Ectodermal cell (in vitro differentiated cells): ENCODE measurements around the gene TMC4.

Source experiments
- H3K27ac ChIP-seq: 2 replicates; pipeline ENCODE4 v1.7.0; 2013; ENCODE audit warnings: mild to moderate bottlenecking, low read depth, low read length; ENCODE audit not compliant: insufficient read depth, poor library complexity, severe bottlenecking
- H3K27me3 ChIP-seq: 2 replicates; pipeline ENCODE4 v1.7.0; 2013; ENCODE audit warnings: mild to moderate bottlenecking, low read length; ENCODE audit not compliant: insufficient read depth, control insufficient read depth, poor library complexity, severe bottlenecking
- H3K36me3 ChIP-seq: one replicate; pipeline ENCODE4 v1.7.0; 2013; ENCODE audit warnings: low read length; ENCODE audit not compliant: control insufficient read depth, insufficient read depth
- H3K4me1 ChIP-seq: one replicate; pipeline ENCODE4 v1.7.0; 2013; ENCODE audit warnings: low read length; ENCODE audit not compliant: control insufficient read depth, insufficient read depth
- H3K4me3 ChIP-seq: 2 replicates; pipeline ENCODE4 v1.7.0; 2013; ENCODE audit warnings: low read depth, low read length, control low read depth; ENCODE audit not compliant: insufficient read depth
- H3K9me3 ChIP-seq: 2 replicates; pipeline ENCODE4 v1.7.0; 2013; ENCODE audit warnings: mild to moderate bottlenecking, low read length, moderate library complexity; ENCODE audit not compliant: control insufficient read depth
- WGBS, 2 experiments: methylation state at CpG; one replicate each; pipeline ENCODE4 v1.1.7; 2013; ENCODE audit warnings: missing lambda C conversion rate in 2 of 2; 5-methylcytosine and 5-hydroxymethylcytosine counted together

TMC4 gene

DNA sequence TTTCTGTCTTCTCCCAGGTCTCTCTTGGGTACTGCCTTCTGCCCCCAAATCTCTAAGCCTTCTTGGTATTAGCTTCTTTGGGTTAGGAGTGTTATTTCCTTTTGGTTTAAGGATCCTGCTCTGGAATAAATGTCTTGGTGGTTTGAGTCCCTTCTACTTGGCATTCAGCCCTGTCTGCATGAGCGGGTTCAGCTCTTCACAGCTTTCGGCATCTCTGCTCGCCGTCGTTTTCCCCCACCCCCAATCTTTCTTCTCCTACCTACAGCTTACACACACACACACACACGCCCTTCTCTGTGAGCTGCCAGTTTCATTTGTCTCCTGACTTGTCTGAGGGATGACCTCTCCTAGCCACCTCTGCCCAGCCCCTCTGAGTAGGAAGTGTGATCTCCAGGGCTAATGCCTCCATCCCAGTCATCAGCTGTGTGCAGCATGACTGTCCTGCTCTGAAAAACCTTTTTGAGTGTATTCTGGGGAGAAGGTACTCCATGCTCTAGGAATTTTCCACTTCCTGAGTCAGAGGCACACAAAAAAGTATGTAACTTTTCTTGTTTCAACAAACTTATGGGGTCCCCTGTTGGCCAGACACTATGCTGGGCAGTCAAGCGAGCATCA lies 30.7 kb downstream of the TMC4 start:
- H3K36me3 ChIP-seq, result peaks cover 44% of the 10 kb centered on the region
- 78 to 88% methylated on average over 7 of the region's 7 CpGs for WGBS, 2 experiments

DNA sequence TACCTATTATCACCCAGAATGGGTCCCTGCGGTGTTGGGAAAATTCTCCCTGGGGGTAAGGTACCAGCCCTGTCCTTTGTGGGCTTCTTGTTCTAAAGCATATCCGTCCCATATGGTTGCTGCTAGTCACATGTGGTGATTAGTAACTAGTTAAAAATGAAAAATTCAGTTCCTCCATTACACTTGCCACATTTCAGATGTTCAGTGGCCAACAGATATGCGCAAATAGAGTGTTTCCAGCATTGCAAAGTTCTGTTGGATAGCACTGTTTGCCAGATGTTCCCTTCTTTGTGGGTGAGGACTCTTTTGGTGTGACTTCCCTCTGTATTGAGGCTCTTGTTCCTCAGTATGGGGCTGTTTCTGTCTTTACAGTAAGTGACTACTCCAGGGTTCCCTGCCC lies 31.6 kb downstream of the TMC4 start:
- Histone ChIP-seq H3K4me3 (no peak overlapping the region), H3K27ac (no peak overlapping the region), H3K4me1 (peaks cover 15% of the 10 kb centered on the region), H3K9me3 (no peaks in the 10 kb centered on the region), H3K27me3 (peaks cover 1% of the 10 kb centered on the region), H3K36me3 (peaks cover 35% of the 10 kb centered on the region)
- 93% methylated on average over 3 of the region's 3 CpGs for WGBS, 2 experiments

More for the DNA sequence above, 30.7 kb downstream of the TMC4 start:
- H3K4me3 ChIP-seq, result no peak overlapping the region
- no peak overlapping the region for H3K27ac ChIP-seq
- no peaks in the 10 kb centered on the region for H3K27me3 ChIP-seq
- no peaks in the 10 kb centered on the region for H3K9me3 ChIP-seq
- peaks cover 15% of the 10 kb centered on the region for H3K4me1 ChIP-seq

DNA sequence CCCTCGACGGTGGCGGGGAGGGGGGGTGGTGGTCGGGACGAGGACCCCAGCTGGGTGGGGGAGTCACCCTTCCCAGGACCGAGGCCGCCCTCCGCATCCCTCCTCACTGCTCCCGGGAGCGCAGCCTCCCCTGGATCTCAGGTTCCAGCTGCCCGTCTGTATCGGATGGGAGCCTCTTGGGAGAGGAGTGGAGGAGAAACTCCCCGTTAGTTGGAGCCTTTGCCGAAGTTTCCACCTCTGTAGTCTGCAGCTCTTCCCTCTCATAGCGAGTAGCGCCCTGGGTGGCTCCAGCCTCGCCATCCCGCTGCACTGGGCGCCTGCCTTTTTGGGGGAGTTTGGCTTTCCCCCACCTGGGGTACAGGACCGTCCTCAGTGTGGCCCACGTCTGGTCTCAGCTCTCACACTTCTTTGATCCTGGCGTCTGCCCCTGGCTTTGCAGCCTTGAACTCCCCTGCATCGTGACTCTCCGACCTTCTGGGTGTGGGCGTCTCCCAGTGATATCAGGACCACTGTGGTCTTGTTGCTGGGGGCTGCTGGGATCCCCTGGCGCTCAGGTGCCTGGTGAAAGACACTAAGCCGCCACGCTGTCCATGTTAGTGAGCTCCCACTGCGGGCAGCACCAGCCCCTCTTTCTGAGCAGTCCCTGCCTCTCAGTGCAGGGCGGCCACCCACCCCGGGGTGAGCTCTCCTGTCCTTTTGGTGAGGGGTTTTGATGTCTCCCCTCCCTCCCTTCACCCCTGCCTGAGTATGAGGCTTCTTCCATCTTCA lies 34.3 kb downstream of the TMC4 start:
- Histone ChIP-seq H3K4me3 (peak overlapping the region; percentile 84), H3K27ac (no peak overlapping the region), H3K9me3 (peaks cover 1% of the 10 kb centered on the region), H3K27me3 (peaks cover 10% of the 10 kb centered on the region), H3K4me1 (peaks cover 19% of the 10 kb centered on the region), H3K36me3 (peaks cover 10% of the 10 kb centered on the region)
- WGBS, 2 experiments, result 33 to 36% methylated on average over 31 of the region's 31 CpGs

DNA sequence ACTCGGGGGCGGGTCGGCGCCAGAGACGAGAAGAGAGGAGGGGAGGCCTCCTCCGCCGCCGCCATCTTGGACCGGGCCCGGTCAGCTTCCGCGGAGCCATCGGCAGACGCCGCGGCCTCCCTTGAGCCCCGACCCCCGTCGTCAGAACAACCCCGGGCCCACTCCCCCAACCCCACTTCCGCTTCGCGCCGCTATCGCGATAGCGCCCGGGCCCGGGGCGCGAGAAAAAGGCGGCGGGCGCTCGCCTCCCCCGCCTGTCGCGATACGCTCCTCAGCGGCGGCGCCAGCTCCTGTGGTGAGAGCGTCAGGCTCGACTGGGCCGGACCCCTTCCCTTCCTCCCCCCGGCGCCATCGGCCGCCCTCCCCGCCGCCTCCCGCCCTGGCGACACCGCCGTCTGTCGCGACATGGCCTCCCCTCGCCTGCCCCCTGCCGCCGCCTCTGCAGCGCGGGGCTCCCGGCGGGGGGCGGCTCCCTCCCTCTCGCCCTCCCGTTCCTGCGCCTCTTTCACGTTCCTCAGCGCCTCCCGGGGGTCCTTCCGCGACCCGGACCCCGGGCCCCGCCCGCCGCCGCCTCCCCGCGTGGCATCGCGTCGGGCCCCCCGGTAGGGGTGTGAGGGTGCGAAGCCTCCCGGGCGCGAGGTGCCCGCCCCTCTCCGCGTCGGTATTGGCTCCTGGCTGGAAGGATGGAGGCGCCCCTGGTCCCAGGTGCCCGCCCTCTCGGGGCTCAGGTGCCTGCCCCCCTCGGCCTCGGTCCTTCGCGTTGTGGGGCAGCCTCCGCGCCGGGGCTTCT lies 35.1 kb downstream of the TMC4 start, which contains the start of gene CNOT3:
Gene CNOT3, plus strand, starts transcription at position 64 of the 790 bp plus-strand sequence. CDS start 5,217 bp downstream, outside the sequence.
- Histone ChIP-seq H3K27ac (peak within 1 kb of the TSS; percentile 93), H3K36me3 (peaks cover 4% of the 10 kb centered on the region), H3K9me3 (peaks cover 2% of the 10 kb centered on the region), H3K27me3 (peaks cover 10% of the 10 kb centered on the region), H3K4me1 (peaks cover 19% of the 10 kb centered on the region), H3K4me3 (peak within 1 kb of the TSS; percentile 84)
- WGBS, 2 experiments, result 0% methylated on average over 103 of the region's 103 CpGs

DNA sequence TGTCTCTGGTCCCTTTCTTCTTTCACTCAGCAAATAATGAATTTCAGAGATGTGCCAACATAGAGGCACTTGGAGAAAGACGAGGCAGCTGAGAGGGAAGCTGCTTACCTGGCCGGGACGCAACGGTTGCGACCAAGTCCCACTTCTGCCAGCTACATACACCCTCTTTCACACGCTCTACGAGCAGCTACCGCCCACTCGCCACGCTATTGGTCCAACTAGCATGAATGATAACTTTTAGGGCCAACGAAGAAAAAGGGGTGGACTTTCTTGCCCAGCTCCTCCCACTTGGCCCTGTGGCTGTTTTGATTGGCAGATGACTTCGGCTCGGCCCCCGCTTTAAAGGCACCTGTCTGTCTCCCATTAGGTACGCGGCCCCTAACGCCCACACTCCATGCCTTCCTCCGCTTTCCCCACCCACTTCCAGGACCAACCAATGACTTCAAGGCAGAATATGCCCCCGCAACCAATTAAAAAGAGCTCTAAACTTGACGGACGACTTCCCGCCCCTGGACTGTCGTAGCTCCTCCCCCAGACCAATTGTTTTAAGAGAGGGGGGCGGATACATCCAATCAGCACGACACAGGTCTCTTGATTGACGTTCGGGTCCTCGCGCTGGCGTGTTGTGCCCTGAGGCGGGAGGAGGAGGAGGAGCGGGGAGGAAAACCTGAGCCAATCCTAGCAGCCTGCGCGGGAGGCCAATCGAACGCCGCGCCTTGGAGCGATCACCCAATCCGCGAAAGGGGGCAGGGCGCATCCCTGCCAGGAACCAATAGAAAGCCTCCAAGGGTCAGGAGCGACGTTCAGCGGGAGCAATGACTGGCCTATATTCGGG lies 35.9 kb downstream of the TMC4 start:
- Histone ChIP-seq H3K9me3 (peaks cover 2% of the 10 kb centered on the region), H3K4me1 (peaks cover 19% of the 10 kb centered on the region), H3K27me3 (peaks cover 10% of the 10 kb centered on the region), H3K36me3 (peaks cover under 1% of the 10 kb centered on the region), H3K4me3 (peak overlapping the region; percentile 84), H3K27ac (peak overlapping the region; percentile 93)
- 0% methylated on average over 46 of the region's 46 CpGs for whole genome bisulfite sequencing, 2 experiments

DNA sequence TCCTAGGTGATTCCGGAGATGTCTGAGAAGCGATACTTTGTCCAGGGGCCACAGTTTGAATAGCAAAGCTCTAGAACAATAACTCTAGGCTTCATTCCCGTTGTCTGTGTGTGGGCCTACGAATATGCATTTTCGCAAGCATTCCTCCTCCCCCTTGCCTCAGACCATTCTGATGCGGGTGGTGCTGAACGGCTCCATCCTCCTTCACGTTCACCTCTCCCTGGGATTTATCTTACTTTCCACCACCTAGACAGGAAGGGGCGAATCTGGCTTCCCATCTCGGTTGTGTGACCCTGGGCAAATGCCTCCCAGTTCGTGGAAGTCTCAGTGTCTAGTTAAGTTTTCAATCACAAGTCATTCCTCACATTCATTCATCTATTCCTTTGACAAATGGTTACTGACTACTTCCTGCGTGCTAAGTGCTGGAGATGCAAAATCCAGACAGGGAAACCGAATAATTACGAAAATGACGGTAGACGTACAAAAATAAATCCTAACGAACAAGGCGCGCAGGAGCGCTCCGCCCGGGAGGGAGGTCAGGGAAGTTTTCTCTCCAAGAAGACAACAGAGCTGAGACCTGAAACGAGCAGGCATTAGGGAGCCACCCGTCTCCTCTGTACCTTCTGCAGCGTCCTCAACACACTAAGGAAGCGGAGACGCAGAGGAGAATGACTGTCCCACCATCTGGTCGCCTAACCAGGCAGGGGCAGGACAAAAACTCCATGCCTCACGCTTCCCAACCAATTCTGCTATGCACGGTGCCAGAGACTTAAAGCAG lies 36.7 kb downstream of the TMC4 start:
- no peak overlapping the region for H3K27ac ChIP-seq
- peaks cover 10% of the 10 kb centered on the region for H3K27me3 ChIP-seq
- peak overlapping the region; percentile 51 for H3K4me3 ChIP-seq
- H3K9me3 ChIP-seq, result peaks cover 2% of the 10 kb centered on the region
- 3% methylated on average over 30 of the region's 30 CpGs for whole genome bisulfite sequencing, 2 experiments
- peaks cover 19% of the 10 kb centered on the region for H3K4me1 ChIP-seq
- H3K36me3 ChIP-seq, result peaks cover 5% of the 10 kb centered on the region

DNA sequence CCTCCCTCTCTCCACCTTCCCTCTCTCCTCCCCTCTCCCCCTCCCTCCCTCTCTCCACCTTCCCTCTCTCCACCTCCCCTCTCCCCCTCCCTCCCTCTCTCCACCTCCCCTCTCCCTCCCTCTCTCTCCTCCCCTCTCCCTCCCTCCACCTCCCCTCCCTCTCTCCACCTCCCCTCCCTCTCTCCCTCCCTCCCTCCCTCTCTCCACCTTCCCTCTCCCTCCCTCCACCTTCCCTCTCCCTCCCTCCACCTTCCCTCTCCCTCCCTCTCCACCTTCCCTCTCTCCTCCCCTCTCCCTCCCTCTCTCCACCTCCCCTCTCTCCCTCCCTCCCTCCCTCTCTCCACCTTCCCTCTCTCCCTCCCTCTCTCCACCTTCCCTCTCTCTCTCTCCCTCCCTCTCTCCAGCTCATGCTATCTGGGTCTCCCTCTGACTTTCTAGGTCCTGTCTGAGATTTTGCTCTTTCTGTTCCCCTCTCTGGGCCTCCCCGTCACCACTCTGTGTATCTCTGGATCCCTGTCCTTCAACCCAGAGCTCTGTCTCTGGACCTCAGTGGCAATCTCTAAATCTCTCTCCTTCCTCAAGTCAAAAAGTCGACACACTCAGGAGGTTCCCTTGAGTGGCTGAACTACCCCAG lies 38.9 kb downstream of the TMC4 start:
- 52 to 66% methylated on average over 2 of the region's 2 CpGs for WGBS, 2 experiments
- no peak overlapping the region for H3K4me3 ChIP-seq
- peaks cover 2% of the 10 kb centered on the region for H3K9me3 ChIP-seq
- H3K27me3 ChIP-seq, result peaks cover 10% of the 10 kb centered on the region
- H3K27ac ChIP-seq, result no peak overlapping the region
- H3K4me1 ChIP-seq, result peaks cover 9% of the 10 kb centered on the region
- peaks cover 14% of the 10 kb centered on the region for H3K36me3 ChIP-seq

DNA sequence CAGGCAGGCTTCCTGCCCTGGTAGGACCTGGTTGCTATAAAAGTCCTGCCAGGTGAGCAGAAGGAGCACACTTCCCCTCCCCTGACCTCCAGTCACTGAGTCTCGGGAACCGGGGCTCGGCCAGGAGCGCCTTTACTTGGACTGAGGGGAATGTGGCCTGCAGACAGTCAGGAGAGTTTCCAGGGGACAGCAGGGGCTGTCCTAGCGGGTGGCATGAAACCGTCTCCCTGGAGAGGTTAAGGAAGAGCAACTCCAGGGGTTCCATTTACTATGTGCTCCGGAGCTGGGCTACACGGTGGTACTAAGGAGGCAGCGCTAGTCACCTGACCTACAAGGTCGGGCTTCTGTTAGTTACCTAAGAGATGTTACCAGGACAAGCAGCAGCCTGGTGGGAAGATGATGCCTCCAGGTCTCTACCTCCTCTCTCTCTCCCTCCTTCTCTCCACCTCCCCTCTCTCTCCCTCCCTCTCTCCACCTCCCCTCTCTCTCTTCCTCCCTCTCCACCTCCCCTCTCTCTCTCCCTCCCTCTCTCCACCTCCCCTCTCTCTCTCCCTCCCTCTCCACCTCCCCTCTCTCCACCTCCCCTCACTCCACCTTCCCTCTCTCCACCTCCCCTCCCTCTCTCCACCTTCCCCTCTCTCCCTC lies 39.5 kb downstream of the TMC4 start:
- Histone ChIP-seq H3K4me3 (no peak overlapping the region), H3K4me1 (peaks cover 5% of the 10 kb centered on the region), H3K36me3 (peaks cover 14% of the 10 kb centered on the region), H3K27me3 (peaks cover 10% of the 10 kb centered on the region), H3K9me3 (peaks cover 2% of the 10 kb centered on the region), H3K27ac (no peak overlapping the region)
- 89 to 91% methylated on average over 10 of the region's 10 CpGs for WGBS, 2 experiments
